ENCODE data around the gene GRAMD1A. TPM values are rescaled to one million over a fixed set of nuclear protein-coding genes. Genes with fewer than 3 reads are reported as not detected.

GRAMD1A gene
- total RNA-seq, 1 donor from 2014 or later, result 61.9 TPM

DNA sequence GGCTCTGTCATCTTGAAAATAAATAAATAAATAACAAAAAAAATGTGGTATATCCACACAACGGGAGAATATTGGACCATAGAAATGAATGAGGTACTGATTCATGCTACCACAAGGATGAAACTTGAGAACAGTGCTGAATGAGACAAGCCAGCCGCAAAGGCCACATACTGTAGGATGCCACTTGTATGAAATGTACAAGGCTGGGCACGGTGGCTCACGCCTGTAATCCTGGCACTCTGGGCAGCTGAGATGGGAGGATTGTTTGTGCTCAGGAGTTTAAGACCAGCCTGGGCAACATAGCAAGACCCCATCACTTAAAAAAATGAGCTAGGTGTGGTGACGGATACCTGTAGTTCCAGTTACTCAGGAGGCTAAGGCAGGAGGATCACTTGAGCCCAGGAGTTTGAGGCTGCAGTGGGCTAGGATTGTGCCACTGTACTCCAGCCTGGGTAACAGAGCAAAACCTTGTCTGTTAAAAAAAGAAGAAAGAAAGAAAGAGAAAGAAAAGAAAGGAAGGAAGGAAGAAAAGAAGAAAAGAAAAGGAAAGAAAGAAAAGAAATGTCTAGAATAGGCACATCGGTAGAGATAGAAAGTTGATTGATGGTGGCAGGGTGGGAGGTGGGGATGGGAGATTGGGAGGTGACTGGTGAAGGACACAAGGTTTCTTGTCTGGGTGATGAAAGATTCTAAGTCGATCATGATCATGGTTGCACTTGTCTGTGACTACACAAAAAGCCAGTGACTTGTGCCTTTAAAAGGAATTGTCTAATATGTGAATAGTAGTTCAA lies 61.7 kb downstream of the GRAMD1A start:
- no peak for DNase-seq (ENCODE audit: extremely low spot score in 2 of 2)
- TF ChIP-seq POLR2A (IDR thresholded peaks at IDR 0.05), result no peak
- TF ChIP-seq, protein P1, sequence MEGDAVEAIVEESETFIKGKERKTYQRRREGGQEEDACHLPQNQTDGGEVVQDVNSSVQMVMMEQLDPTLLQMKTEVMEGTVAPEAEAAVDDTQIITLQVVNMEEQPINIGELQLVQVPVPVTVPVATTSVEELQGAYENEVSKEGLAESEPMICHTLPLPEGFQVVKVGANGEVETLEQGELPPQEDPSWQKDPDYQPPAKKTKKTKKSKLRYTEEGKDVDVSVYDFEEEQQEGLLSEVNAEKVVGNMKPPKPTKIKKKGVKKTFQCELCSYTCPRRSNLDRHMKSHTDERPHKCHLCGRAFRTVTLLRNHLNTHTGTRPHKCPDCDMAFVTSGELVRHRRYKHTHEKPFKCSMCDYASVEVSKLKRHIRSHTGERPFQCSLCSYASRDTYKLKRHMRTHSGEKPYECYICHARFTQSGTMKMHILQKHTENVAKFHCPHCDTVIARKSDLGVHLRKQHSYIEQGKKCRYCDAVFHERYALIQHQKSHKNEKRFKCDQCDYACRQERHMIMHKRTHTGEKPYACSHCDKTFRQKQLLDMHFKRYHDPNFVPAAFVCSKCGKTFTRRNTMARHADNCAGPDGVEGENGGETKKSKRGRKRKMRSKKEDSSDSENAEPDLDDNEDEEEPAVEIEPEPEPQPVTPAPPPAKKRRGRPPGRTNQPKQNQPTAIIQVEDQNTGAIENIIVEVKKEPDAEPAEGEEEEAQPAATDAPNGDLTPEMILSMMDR (IDR thresholded peaks at IDR 0.05), result no peak
- TF ChIP-seq POLR2AphosphoS5 (IDR thresholded peaks at IDR 0.05; ENCODE audit: insufficient read depth in 1 of 2, low read depth in 1 of 2), result no peak
- Histone ChIP-seq H3K9me3 (no peaks in the 10 kb centered on the region), H3K36me3 (no peaks in the 10 kb centered on the region), H3K27me3 (no peaks in the 10 kb centered on the region), H3K4me1 (no peaks in the 10 kb centered on the region), H3K27ac (no peak overlapping the region), H3K4me3 (no peak overlapping the region)
- intact Hi-C loops (cut with DNase I), result loop anchor here (10.0 kb wide), 1 partner anchor 213 kb away; no protein-coding TSS in a partner anchor

DNA sequence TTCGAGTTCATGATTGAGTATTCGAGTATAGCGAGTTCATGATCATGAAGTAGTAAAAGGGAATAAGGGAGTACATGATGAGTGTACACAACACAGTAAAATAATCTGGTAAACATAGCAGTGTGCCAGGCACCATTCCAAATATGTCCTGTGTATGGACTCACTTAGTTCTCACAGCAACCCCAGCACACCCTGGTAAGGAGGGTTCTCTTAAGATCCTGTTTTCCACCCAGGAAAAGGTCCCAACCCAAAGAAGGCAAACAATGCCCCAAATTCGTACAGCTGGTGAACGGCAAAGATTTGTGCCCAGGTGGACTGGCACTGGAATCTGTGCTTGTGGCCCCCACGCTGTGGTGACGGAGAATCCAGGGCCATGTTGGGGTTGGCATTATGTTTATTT lies 62.8 kb downstream of the GRAMD1A start:
- Histone ChIP-seq H3K36me3 (no peaks in the 10 kb centered on the region), H3K27ac (no peak overlapping the region), H3K4me3 (no peak overlapping the region), H3K9me3 (no peaks in the 10 kb centered on the region), H3K27me3 (no peaks in the 10 kb centered on the region), H3K4me1 (no peaks in the 10 kb centered on the region)
- TF ChIP-seq, protein P1 (IDR thresholded peaks at IDR 0.05), result no peak
- TF ChIP-seq POLR2A (IDR thresholded peaks at IDR 0.05) (no peak), POLR2AphosphoS5 (IDR thresholded peaks at IDR 0.05; ENCODE audit: insufficient read depth in 1 of 2, low read depth in 1 of 2) (no peak)
- DNase-seq (ENCODE audit: extremely low spot score in 2 of 2), result no peak
- intact Hi-C loops (cut with DNase I), result loop anchor here (10.0 kb wide), 1 partner anchor 212 kb away; no protein-coding TSS in a partner anchor

DNA sequence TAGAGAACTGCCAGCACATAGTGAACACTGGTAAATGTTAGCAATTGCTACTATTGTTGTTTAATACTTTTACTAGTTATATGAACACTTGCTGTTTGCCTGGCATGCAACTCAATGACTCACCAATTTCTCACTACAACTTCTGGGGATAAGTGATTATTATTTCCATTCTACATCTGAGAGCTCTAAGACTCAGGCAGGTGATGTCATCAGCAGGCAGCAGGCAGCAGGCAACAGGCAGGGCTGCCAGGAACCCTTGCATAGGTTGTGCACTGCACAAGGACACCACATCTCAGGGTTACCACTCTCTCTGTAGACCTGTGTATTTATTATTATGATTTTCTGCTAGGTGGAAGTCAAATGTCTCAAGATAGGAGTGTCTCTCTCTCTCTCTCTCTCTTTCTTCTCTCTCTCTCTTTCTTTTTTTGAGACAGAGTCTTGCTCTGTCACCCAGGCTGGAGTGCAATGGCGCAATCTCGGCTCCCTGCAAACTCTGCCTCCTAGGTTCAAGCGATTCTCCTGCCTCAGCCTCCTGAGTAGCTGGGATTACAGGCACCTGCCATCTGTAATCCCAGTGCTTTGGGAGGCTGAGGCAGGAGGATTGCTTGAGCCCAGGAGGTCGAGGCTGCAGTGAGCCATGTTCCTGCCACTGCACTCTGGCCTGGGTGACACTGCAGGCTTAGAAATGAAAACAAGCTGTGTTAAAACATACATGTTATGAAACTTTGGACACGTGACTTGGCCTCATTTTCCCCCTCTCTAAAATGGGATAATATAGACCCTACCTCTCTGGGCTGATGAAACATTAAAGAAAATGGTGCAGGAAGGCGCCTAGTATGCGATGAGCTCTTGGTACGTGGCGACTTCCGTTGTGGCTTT lies 64.1 kb downstream of the GRAMD1A start:
- Histone ChIP-seq H3K4me3 (no peak overlapping the region), H3K9me3 (no peaks in the 10 kb centered on the region), H3K27me3 (no peaks in the 10 kb centered on the region), H3K4me1 (no peaks in the 10 kb centered on the region), H3K27ac (no peak overlapping the region), H3K36me3 (no peaks in the 10 kb centered on the region)
- no peak for TF ChIP-seq POLR2AphosphoS5 (IDR thresholded peaks at IDR 0.05; ENCODE audit: insufficient read depth in 1 of 2, low read depth in 1 of 2)
- intact Hi-C loops (cut with DNase I), result loop anchor here (10.0 kb wide), 1 partner anchor 211 kb away; no protein-coding TSS in a partner anchor
- DNase-seq (ENCODE audit: extremely low spot score in 2 of 2), result no peak

DNA sequence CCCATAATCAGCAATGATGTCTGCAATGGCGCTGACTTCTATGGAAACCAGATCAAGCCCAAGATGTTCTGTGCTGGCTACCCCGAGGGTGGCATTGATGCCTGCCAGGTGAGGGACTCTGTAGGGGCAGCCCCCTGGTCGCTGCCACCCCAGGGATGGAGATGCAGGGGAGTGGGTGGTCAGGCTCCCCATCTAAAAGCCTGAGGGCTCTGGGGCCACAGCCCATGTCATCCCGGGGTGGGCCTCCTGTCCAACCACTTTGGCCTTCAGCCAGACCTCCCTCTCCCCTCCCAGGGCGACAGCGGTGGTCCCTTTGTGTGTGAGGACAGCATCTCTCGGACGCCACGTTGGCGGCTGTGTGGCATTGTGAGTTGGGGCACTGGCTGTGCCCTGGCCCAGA lies 65.5 kb downstream of the GRAMD1A start:
- no peak overlapping the region for H3K27ac ChIP-seq
- intact Hi-C loops (cut with DNase I), result loop anchor here (10.0 kb wide), 1 partner anchor 209 kb away; no protein-coding TSS in a partner anchor
- TF ChIP-seq POLR2A (IDR thresholded peaks at IDR 0.05) (no peak), POLR2AphosphoS5 (IDR thresholded peaks at IDR 0.05; ENCODE audit: insufficient read depth in 1 of 2, low read depth in 1 of 2) (no peak)
- TF ChIP-seq, protein P1 (IDR thresholded peaks at IDR 0.05), result no peak

DNA sequence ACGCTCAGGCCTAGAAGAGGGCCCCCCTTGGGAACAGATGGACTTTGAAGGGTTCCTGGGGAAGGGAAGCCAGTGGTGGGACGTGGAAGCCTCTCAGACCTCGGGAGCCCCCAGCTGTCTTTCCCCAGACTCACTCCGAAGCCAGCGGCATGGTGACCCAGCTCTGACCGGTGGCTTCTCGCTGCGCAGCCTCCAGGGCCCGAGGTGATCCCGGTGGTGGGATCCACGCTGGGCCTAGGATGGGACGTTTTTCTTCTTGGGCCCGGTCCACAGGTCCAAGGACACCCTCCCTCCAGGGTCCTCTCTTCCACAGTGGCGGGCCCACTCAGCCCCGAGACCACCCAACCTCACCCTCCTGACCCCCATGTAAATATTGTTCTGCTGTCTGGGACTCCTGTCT lies 66.0 kb downstream of the GRAMD1A start:
- no peaks in the 10 kb centered on the region for H3K9me3 ChIP-seq
- no peak for TF ChIP-seq POLR2A (IDR thresholded peaks at IDR 0.05)
- TF ChIP-seq, protein P1 (IDR thresholded peaks at IDR 0.05), result no peak
- TF ChIP-seq POLR2AphosphoS5 (IDR thresholded peaks at IDR 0.05; ENCODE audit: insufficient read depth in 1 of 2, low read depth in 1 of 2), result no peak
- no peaks in the 10 kb centered on the region for H3K4me1 ChIP-seq
- no peak overlapping the region for H3K4me3 ChIP-seq
- H3K27me3 ChIP-seq, result no peaks in the 10 kb centered on the region
- no peaks in the 10 kb centered on the region for H3K36me3 ChIP-seq
- intact Hi-C loops (cut with DNase I), result loop anchor here (10.0 kb wide), 1 partner anchor 209 kb away; no protein-coding TSS in a partner anchor
- DNase-seq (ENCODE audit: extremely low spot score in 2 of 2), result no peak
- no peak overlapping the region for H3K27ac ChIP-seq

More for the DNA sequence above, 65.5 kb downstream of the GRAMD1A start:
- Histone ChIP-seq H3K4me1 (no peaks in the 10 kb centered on the region), H3K27me3 (no peaks in the 10 kb centered on the region), H3K4me3 (no peak overlapping the region), H3K36me3 (no peaks in the 10 kb centered on the region), H3K9me3 (no peaks in the 10 kb centered on the region)
- DNase-seq (ENCODE audit: extremely low spot score in 2 of 2), result no peak

All from vagina (tissue), 2 donors.